ENCODE data around the gene C22orf31.

Gene C22orf31

GRCh38 chr22:29081517-29082236 is 20.0 kb upstream of the C22orf31 start:
- no peak for DNase-seq (ENCODE audit: low read depth)

GRCh38 chr22:29080106-29080975 is 18.7 kb upstream of the C22orf31 start:
- no peak for DNase-seq (ENCODE audit: low read depth)

- no peak for DNase-seq (ENCODE audit: low read depth)
Observed at GRCh38 chr22:29079218-29079901, 17.7 kb upstream of the C22orf31 start.

- no peak for DNase-seq (ENCODE audit: low read depth)
Observed at GRCh38 chr22:29078869-29079207, 17.2 kb upstream of the C22orf31 start.

DNA sequence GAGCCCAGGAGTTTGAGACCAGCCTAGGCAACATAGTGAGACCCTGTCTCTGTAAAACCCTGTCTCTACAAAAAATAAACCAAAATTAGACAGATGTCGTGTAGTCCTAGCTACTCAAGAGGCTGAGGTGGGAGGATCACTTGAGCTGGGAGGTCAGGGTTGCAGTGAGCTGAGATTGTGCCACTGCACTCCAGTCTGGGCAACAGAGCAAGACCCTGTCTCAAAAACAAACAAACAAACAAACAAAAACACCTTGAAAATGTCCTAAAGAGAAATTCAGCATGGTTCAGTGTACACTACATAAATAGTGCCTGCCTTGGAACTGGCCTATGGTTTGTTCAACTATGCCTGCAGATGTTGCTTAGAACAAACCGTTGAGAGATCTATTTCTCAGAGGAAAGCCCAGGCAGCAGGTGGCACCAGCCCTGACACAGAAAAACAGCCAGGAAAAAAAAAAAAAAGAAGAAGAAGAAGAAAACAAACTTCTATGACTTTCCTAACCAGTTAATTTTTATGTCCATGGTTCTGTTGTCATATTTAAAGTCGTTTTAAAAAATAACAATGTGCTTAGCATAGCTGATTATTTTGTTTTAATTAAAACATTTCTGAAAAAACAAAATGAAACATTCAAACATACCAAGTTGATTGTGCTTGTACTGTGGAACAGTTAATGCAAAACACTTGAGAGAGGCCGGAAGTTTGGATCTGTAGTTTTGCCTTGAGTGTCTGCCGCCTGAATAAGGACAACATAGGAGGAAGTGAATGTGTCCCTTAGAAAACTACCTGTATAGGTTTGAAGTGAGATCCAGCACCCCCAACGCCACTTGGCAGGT is 16.6 kb upstream of the C22orf31 start:
- DNase-seq (ENCODE audit: low read depth), result no peak

DNA sequence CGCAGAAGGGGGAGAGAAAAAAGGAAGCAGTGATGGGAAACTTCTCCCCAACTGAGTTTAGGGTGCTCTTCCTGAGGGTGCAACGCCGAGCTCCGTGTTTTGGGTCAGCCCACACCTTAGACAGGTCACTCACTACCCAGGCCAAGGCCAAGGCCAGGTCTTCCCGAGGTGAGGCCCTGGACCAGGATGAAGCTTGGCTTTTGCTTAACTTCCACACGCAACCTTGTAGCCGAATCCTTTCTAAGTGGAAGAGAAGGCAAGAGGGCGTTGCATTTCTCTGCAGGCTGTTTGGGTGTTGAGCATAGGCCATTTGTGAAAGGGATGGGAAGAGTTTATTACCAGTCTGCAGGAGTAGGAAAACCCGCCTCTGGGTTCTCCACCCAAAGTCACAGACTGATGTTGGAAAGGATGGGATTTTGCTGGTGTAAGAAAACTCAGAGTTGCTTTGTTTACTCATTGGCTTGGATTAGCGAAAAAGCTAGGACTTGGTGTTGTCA is 12.7 kb upstream of the C22orf31 start:
- DNase-seq (ENCODE audit: low read depth), result no peak

DNA sequence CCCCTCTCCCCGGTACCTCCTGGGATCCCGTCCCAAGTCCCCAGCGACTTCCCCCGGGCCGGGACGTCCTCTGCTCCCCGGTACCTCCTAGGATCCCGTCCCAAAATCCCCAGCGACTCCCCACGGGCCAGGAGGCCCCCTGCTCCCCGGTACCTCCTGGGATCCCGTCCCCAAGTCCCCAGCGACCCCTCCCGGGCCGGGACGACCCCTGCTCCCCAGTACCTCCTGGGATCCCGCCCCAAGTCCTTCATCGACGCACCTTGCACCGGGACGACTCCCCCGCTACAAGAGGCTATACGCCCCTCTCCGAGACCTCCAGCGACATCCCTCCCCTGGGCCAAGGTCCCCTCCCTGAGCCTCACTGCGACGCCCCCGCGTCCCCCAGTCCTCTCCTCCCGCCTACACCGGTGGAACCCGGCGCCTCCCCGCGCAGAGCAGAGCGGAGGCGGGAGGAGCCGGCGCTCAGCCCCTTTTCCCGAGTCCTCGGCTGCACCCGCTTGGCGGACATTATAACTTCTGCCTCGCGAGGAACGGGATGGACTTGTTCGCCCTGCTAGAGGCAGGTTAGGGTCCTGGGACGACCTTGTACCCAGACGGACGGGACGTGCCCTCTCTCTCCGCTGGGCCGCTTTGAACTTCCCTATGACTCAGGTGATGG is 12.1 kb upstream of the C22orf31 start:
- DNase-seq (ENCODE audit: low read depth), result no peak

DNA sequence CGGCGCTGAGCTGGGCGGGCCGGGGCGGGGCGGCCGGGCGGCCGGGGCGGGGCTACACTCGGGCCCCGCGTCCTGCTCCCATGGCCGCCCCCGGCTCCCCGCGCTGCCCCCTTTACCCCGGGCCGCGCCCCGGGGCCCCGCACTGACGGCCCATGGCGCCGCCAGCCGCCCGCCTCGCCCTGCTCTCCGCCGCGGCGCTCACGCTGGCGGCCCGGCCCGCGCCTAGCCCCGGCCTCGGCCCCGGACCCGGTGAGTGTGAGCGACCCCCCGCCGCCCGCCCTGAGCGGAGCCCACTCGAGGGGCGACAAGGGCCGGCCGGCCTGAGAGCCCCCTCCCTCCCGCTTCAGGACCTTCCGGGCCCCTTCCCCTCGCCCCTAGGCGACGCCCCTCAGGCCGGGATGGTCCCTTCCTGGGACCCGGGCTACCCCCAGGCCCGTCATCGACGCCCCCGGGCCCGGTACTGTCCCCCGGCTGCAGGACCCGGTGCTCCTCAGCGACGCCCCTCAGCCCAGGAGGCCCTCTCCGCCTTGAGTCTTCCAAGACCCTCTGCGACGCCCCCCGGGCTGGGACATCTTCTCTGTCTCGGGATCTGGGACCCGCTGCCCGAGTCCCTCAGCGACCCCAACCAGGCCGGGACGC is 11.5 kb upstream of the C22orf31 start, which contains the start of gene KREMEN1:
TSS of gene KREMEN1 (plus strand) at position 57 of the 639 bp plus-strand sequence. CDS start at position 153, 96 bp downstream.
- no peak for DNase-seq (ENCODE audit: low read depth)

DNA sequence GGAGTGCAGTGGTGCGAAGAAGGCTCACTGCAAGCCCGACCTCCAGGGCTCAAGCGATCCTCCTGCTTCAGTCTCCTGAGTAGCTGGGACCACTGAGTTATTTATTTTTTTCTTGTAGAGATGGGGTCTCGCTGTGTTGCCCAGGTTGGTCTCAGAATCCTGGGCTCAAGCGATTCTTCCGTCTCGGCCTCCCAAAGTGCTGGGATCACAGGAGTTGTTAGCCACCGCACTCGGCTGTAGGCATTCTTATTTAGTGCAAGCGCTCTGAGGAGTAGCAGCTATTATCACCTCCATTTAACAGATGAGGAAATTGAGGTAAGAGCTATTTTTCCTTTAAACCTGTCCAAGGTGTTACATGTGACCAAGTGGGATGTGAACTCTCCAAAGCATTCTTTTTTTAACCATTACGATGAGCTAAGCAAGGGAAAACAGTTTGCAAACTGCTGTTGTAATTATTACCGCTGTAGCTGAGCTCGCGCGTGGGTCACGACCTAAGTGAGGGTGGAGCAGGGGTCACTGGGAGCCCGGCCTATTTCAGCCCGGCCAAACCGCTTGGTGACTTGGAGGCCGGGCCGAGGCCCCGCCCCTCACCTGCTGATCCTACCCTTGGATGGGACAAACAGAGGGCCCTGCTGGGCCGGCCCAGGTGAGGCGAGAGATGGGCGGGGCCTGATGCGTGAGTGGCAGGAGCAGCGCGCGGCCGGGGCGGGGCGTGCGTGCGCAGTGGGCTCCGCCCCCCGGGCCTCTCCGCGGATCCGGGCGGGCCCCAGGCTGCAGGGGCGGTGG is 10.8 kb upstream of the C22orf31 start:
- DNase-seq (ENCODE audit: low read depth), result no peak

- no peak for DNase-seq (ENCODE audit: low read depth)
Observed at GRCh38 chr22:29071261-29072045, 9.8 kb upstream of the C22orf31 start.

DNA sequence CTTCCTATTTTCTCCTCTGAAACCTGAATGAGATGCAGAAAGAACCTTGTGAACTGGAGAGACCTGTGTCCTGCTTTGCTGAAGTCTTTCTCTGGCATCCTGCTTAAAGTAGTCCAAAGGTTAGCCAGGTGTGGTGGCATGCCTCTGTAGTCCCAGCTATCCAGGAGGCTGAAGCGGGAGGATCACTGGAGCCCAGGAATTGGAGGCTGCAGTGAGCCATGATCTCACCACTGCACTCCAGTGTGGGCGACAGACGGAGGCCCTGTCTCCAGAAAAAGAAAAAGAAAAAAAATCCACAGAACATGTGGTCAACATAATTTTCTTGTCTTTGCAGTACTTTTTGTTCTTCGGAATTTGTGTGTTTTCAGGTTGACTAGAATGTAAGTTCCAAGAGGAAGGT is 8.9 kb upstream of the C22orf31 start:
- no peak for DNase-seq (ENCODE audit: low read depth)

DNA sequence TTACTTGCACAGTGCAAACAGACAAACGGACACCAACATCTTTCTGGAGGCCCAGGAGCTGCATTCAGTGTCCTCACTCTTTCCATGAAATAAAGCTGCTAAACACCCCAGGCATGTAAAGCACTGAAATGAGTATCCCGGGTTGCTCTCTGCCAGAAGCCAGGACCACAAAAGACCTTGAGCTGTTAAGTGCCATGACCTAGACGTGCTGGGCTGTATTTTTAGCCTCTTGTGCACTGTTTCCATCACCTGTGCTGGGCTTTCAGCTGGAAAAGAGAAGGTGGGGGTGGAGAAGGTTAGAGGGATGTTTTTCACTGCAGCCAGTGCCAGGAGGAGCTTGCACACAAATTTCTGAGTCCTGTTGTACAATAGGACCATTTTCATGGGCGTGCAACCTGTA is 7.8 kb upstream of the C22orf31 start:
- no peak for DNase-seq (ENCODE audit: low read depth)

DNA sequence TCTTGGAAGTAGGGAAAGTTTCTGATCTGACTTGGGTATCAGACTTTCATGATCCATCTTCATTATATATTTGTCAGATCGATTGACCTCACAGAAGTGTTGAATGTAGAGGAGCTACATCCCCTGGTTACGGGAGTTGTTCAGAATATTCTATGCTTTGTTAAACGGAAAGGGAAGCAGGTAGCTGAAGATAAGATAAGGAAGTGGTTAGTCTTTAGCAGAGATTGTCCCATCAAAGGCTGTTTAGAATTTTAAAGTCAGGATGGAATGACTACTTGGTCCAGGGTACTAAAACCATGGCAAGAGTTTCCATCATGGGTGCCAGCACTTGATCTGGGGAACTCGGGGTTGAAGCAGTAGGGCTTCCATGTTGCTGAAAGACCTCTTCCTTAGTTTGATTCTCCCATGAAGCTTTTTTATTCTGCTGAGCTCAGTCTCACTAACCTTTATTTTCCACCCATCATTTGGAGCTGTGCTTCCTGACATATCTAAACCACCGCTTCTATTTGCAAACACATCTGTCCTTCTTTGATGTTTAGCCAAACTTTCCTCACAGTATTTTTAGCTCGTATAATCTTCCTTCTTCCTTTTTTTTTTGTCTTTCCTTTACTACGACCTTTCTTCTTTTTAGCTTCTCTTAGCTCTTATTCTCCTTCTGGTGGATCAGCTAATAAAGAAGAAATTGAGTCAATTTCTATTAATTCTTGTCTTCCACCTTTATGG is 4.0 kb upstream of the C22orf31 start:
- no peak for DNase-seq (ENCODE audit: low read depth)

DNA sequence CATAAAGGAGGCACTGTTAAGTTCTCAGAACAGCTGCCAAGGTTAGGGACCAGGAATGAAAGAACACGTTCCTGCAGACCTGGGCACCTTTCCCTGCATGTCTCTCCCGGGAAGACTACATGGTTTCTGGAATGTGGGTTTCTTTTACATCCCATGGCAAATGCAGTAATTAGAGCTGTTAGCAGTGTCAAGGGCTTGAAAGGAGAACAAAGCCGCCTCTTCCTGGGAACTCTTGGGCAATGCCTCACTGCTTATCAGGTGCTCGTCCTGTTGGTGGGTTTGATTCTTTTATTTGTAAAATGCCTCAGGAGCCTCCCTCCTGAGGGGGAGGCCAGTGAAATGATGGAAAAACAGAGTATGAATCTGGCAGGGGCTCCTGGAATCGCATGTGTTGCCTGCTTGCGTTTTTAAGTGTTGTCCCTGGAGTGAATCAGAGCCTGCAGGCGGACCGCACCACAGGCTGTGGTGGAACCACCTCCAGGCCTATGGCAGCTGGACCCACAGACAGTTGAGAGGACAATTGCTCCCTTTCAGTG is 723 bp upstream of the C22orf31 start:
- DNase-seq (ENCODE audit: low read depth), result no peak

DNA sequence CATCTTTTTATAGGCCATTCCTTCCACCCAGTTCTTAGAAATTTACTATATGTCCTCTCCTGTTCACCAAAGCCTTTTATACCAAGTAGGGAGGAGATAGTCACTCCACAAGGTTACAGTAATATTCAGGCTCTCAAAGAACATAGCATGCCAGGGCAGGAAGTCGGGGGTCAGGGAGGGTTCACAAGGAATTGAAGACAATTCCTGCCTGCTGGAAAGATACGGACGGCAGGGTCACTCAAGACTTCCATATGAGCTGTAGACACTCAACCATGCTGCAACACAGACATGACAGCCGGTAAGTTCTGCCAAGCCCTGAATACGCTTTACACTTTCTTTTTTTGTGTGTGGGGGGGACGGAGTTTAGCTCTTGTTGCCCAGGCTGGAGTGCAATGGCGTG is 700 bp downstream of the C22orf31 start:
- DNase-seq (ENCODE audit: low read depth), result no peak

GRCh38 chr22:29060251-29060869 is 1.3 kb downstream of the C22orf31 start:
- no peak for DNase-seq (ENCODE audit: low read depth)

GRCh38 chr22:29056472-29056871 is 5.2 kb downstream of the C22orf31 start:
- no peak for DNase-seq (ENCODE audit: low read depth)

Measured in HS-5 (cell line).